Chondrocyte (in vitro differentiated cells): Measurements from ENCODE around the gene CSNK2A1. TPM values are rescaled to one million over a fixed set of nuclear protein-coding genes. Genes with fewer than 3 reads are reported as not detected.

Source experiments
- DNase-seq: peaks from one replicate; pipeline ENCODE4 v3.0.0; 2021; ENCODE audit warnings: mixed read lengths, low spot score
- H3K27ac Mint-ChIP-seq: one replicate; pipeline ENCODE4 v1.8.0; 2021; ENCODE audit warnings: mild to moderate bottlenecking, moderate library complexity, mixed read lengths; ENCODE audit not compliant: unreplicated experiment
- H3K27me3 Mint-ChIP-seq: 2 replicates; pipeline ENCODE4 v1.8.0; 2021; ENCODE audit warnings: low read depth, mixed read lengths
- H3K36me3 Mint-ChIP-seq: 2 replicates; pipeline ENCODE4 v1.8.0; 2021; ENCODE audit warnings: low read depth, mixed read lengths
- H3K4me1 Mint-ChIP-seq: 2 replicates; pipeline ENCODE4 v1.8.0; 2021; ENCODE audit warnings: low read depth, mild to moderate bottlenecking, mixed read lengths
- H3K4me3 Mint-ChIP-seq: one replicate; pipeline ENCODE4 v1.8.0; 2021; ENCODE audit warnings: mild to moderate bottlenecking, moderate library complexity, mixed read lengths; ENCODE audit not compliant: unreplicated experiment
- H3K9me3 Mint-ChIP-seq: 2 replicates; pipeline ENCODE4 v1.8.0; 2021; ENCODE audit warnings: low read depth, mixed read lengths
- CTCF ChIP-seq: fragments of 200-600 bp; sonication (generic); IDR thresholded peaks from 2 replicates; pipeline ENCODE4 v1.5.0; 2021; ENCODE audit warnings: antibody characterized with exemption, mild to moderate bottlenecking, moderate library complexity
- total RNA-seq: library from RNA; stranded (reverse); gene quantifications from 3 replicates; pipeline ENCODE4 v1.2.1, GENCODE V29; 2021

CSNK2A1 gene
- total RNA-seq, 1 donor from 2014 or later = 122 TPM

DNA sequence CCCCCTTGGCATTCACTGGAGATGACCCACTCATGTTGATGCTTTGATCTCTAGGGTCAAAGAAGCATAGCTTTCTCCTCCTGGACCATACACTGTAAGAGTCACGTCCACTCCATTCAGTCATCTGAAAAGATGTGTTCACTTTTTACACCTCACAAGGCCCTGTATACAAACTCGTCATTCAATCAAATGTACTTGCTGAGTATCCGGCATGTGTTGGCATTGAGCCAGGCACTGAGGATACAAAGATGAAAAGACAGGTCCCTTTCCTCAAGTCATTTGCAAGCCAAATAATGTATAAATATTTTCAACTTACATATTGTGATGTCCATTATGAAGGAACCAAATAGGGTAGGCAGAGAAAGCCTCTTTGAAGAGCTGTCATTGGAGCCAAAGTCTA lies 32.6 kb upstream of the CSNK2A1 start:
- no peaks in the 10 kb centered on the region for H3K36me3 Mint-ChIP-seq
- H3K27me3 Mint-ChIP-seq = peaks cover 22% of the 10 kb centered on the region
- no peak overlapping the region for H3K27ac Mint-ChIP-seq
- no peak for DNase-seq
- H3K4me3 Mint-ChIP-seq = no peak overlapping the region
- peaks cover 14% of the 10 kb centered on the region for H3K4me1 Mint-ChIP-seq
- no peaks in the 10 kb centered on the region for H3K9me3 Mint-ChIP-seq
- no peak for TF ChIP-seq CTCF

GRCh38 chr20:575230-575629 lies 31.6 kb upstream of the CSNK2A1 start:
- H3K4me3 Mint-ChIP-seq = no peak overlapping the region
- no peak for TF ChIP-seq CTCF
- no peak overlapping the region for H3K27ac Mint-ChIP-seq
- no peaks in the 10 kb centered on the region for H3K9me3 Mint-ChIP-seq
- peaks cover 22% of the 10 kb centered on the region for H3K27me3 Mint-ChIP-seq
- no peak for DNase-seq
- peaks cover 14% of the 10 kb centered on the region for H3K4me1 Mint-ChIP-seq
- H3K36me3 Mint-ChIP-seq = no peaks in the 10 kb centered on the region

GRCh38 chr20:574297-574942 lies 30.8 kb upstream of the CSNK2A1 start:
- H3K4me1 Mint-ChIP-seq = peaks cover 14% of the 10 kb centered on the region
- no peak overlapping the region for H3K27ac Mint-ChIP-seq
- no peaks in the 10 kb centered on the region for H3K36me3 Mint-ChIP-seq
- H3K27me3 Mint-ChIP-seq = peaks cover 22% of the 10 kb centered on the region
- no peak for DNase-seq
- TF ChIP-seq CTCF = no peak
- no peaks in the 10 kb centered on the region for H3K9me3 Mint-ChIP-seq
- H3K4me3 Mint-ChIP-seq = no peak overlapping the region

DNA sequence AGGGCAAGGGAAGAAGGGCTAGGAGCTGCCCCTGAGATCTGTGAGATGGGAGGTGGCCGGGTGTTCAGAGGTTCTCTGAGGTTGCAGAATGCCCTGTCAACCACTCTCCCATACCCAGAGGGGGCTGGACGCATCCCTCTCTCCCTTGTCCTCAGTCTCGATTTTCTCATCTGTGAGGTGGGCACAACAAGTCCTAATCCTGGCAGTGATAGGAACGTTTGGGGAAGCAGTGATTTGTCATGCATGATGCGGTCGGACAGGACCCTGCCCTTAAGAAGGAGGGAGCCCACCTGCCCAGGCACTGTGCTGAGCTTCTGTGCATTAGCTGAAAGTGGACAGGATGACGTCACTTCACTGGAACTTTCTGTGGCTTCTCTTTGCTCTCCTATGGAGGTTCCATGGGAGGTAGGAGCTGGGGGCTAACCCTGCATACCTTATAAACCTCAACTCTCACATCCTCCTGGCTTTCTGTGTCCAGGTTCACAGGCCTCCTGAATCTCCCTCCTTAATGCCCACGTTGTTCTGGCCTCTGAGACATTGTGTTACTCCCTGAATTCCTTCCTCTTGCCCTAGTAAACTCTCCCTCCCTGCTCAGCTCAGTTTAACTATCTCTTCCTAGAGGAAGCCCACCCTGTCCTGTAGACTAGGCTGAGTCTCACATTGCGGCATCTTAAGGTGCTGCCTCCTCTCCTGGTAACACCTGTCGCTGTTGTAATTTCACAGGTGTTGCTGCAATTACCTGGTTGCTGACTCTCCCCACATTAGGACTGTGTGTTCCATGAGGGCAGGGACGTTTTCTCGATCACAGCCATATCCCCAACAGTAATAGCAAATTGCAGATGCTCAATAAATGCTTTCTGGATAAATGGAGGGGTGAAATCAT lies 30.1 kb upstream of the CSNK2A1 start:
- H3K4me1 Mint-ChIP-seq = peaks cover 17% of the 10 kb centered on the region
- H3K27me3 Mint-ChIP-seq = peaks cover 24% of the 10 kb centered on the region
- no peaks in the 10 kb centered on the region for H3K36me3 Mint-ChIP-seq
- TF ChIP-seq CTCF = no peak
- DNase-seq = no peak
- H3K9me3 Mint-ChIP-seq = no peaks in the 10 kb centered on the region
- no peak overlapping the region for H3K4me3 Mint-ChIP-seq
- no peak overlapping the region for H3K27ac Mint-ChIP-seq

DNA sequence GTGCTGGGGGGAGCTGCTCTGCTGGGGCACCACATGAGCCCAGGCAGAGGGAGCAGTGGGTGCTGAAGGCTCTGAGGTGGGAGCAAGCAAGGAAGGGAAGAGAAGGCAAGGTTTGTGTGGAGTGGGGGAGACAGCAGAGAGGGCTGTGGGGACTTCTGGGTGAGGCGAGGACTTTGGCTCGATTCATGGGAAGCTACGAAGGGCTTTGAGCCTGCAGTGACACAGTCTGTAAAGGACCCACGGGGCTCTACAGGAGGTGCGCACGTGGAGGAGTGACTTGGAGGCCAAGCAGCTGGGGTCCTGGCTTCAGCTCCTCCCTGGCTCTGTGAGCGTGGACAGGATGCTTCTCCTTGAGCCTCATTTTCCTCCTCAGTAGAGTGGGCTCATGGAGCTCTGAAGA lies 29.1 kb upstream of the CSNK2A1 start:
- Mint-ChIP-seq H3K27ac (no peak overlapping the region), H3K27me3 (peaks cover 26% of the 10 kb centered on the region), H3K4me3 (no peak overlapping the region), H3K4me1 (peaks cover 18% of the 10 kb centered on the region), H3K36me3 (no peaks in the 10 kb centered on the region), H3K9me3 (no peaks in the 10 kb centered on the region)
- DNase-seq = no peak
- no peak for TF ChIP-seq CTCF
